ENCODE results near the gene FAM98A. TPM values are rescaled to one million over a fixed set of nuclear protein-coding genes. Genes with fewer than 3 reads are reported as not detected.

FAM98A gene
- total and polyA plus RNA-seq, 7 experiments from 2014 or later = 15.4 to 36.0 (median 22.7) TPM

GRCh38 chr2:33602201-33602830 lies 3.2 kb upstream of the FAM98A start:
- CTCF ChIA-PET = no interaction called here
- ATAC-seq (no peak), DNase-seq (no peak)
- H3K4me3 Mint-ChIP-seq = no peak overlapping the region
- H3K27me3 Mint-ChIP-seq = peaks cover 0 to 4% (median 0%) of the 10 kb centered on the region in 5 donors
- intact Hi-C loops (cut with micrococcal nuclease) = no loop called here
- Histone ChIP-seq H3K4me1 (ENCODE audit: control insufficient read depth in 2 of 2, insufficient read depth in 2 of 2, low read length in 2 of 2) (peaks cover 8 to 12% of the 10 kb centered on the region in 2 donors), H3K4me3 (ENCODE audit: low read length) (no peak overlapping the region), H3K36me3 (ENCODE audit: control insufficient read depth in 2 of 3, insufficient read depth in 3 of 3, low read length in 3 of 3) (peaks cover 0 to 3% (median 0%) of the 10 kb centered on the region in 3 experiments), H3K9me3 (ENCODE audit: control insufficient read depth in 2 of 3, low read length in 3 of 3) (no peaks in the 10 kb centered on the region), H3K27me3 (ENCODE audit: control insufficient read depth in 2 of 2, insufficient read depth in 2 of 2, low read length in 2 of 2) (no peaks in the 10 kb centered on the region), H3K27ac (ENCODE audit: low read depth, low read length) (no peak overlapping the region)
- H3K36me3 Mint-ChIP-seq = peaks cover 0 to 4% (median 0%) of the 10 kb centered on the region in 5 donors
- peaks cover 11 to 24% (median 20%) of the 10 kb centered on the region in 7 donors for H3K4me1 Mint-ChIP-seq
- peaks cover 0 to 3% (median 0%) of the 10 kb centered on the region in 11 donors for H3K9me3 Mint-ChIP-seq
- POLR2A ChIA-PET = no interaction called here
- no peak overlapping the region for H3K27ac Mint-ChIP-seq

- Histone ChIP-seq H3K4me3 (ENCODE audit: low read length) (peak overlapping the region; percentile 92), H3K27me3 (ENCODE audit: control insufficient read depth in 2 of 2, insufficient read depth in 2 of 2, low read length in 2 of 2) (no peaks in the 10 kb centered on the region), H3K36me3 (ENCODE audit: control insufficient read depth in 2 of 3, insufficient read depth in 3 of 3, low read length in 3 of 3) (peaks cover 0 to 5% (median 0%) of the 10 kb centered on the region in 3 experiments), H3K9me3 (ENCODE audit: control insufficient read depth in 2 of 3, low read length in 3 of 3) (no peaks in the 10 kb centered on the region), H3K4me1 (ENCODE audit: control insufficient read depth in 2 of 2, insufficient read depth in 2 of 2, low read length in 2 of 2) (peaks cover 10 to 14% of the 10 kb centered on the region in 2 donors), H3K27ac (ENCODE audit: low read depth, low read length) (peak overlapping the region; percentile 89)
- no peak for DNase-seq
- no peak for ATAC-seq
- ChIA-PET POLR2A (interaction anchor here (0.9 to 1.6 kb wide), 3 partner anchors 9 to 124 kb away, joined by 3 to 14 read pairs (median 7); partner anchors contain the start of gene RASGRP3), CTCF (interaction anchor here (0.7 to 1.9 kb wide), 5 partner anchors 8 to 123 kb away, joined by 3 to 16 read pairs (median 4); partner anchors contain the start of gene RASGRP3)
- Mint-ChIP-seq H3K27ac (peak overlapping the region; percentile 86 to 97 (median 96)), H3K36me3 (peaks cover 0 to 3% (median 1%) of the 10 kb centered on the region in 5 donors), H3K27me3 (peaks cover 0 to 4% (median 0%) of the 10 kb centered on the region in 5 donors), H3K4me1 (peaks cover 16 to 40% (median 29%) of the 10 kb centered on the region in 7 donors), H3K4me3 (peak overlapping the region; percentile 91 to 99 (median 96)), H3K9me3 (peaks cover 0 to 3% (median 0%) of the 10 kb centered on the region in 11 donors)
- intact Hi-C loops (cut with micrococcal nuclease) = loop anchor here (1.0 to 10.0 kb wide), 10 partner anchors 124 to 1589 kb away; partner anchors contain the start of genes RASGRP3 (in 2 of the 2), SPAST (in 2 of the 2), TTC27 (in 2 of the 2) and BIRC6 (in 1 of the 2)
Measured at GRCh38 chr2:33599943-33600192, 769 bp upstream of the FAM98A start.

GRCh38 chr2:33598561-33599174 lies 431 bp downstream of the FAM98A start:
- no peaks in the 10 kb centered on the region for H3K27me3 ChIP-seq (ENCODE audit: control insufficient read depth in 2 of 2, insufficient read depth in 2 of 2, low read length in 2 of 2)
- Mint-ChIP-seq H3K4me3 (peak overlapping the region; percentile 91 to 99 (median 96)), H3K27me3 (peaks cover 0 to 4% (median 0%) of the 10 kb centered on the region in 5 donors), H3K4me1 (peaks cover 23 to 50% (median 40%) of the 10 kb centered on the region in 7 donors), H3K27ac (peak overlapping the region; percentile 86 to 97 (median 96)), H3K36me3 (peaks cover 0 to 10% (median 8%) of the 10 kb centered on the region in 5 donors), H3K9me3 (peaks cover 0 to 3% (median 0%) of the 10 kb centered on the region in 11 donors)
- CTCF ChIA-PET = interaction anchor here (0.7 to 1.9 kb wide), 5 partner anchors 8 to 280 kb away, joined by 3 to 16 read pairs (median 4); partner anchors contain the start of gene RASGRP3
- peaks cover 10 to 14% of the 10 kb centered on the region in 2 donors for H3K4me1 ChIP-seq (ENCODE audit: control insufficient read depth in 2 of 2, insufficient read depth in 2 of 2, low read length in 2 of 2)
- H3K36me3 ChIP-seq (ENCODE audit: control insufficient read depth in 2 of 3, insufficient read depth in 3 of 3, low read length in 3 of 3) = peaks cover 0 to 13% (median 5%) of the 10 kb centered on the region in 3 experiments
- POLR2A ChIA-PET = interaction anchor here (1.0 to 1.6 kb wide), 3 partner anchors 10 to 970 kb away, joined by 4 to 14 read pairs (median 5); partner anchors contain the start of genes RASGRP3 and TTC27
- intact Hi-C loops (cut with micrococcal nuclease) = loop anchor here (1.0 to 10.0 kb wide), 10 partner anchors 122 to 1588 kb away; partner anchors contain the start of genes RASGRP3 (in 2 of the 2), SPAST (in 2 of the 2), TTC27 (in 2 of the 2) and BIRC6 (in 1 of the 2)
- ATAC-seq (peak; percentile 47), DNase-seq (peak in 4 of 9 donors; percentile 19 to 49 (median 36))
- peak overlapping the region; percentile 89 for H3K27ac ChIP-seq (ENCODE audit: low read depth, low read length)
- peak overlapping the region; percentile 92 for H3K4me3 ChIP-seq (ENCODE audit: low read length)
- H3K9me3 ChIP-seq (ENCODE audit: control insufficient read depth in 2 of 3, low read length in 3 of 3) = no peaks in the 10 kb centered on the region

GRCh38 chr2:33597026-33597425 lies 2.1 kb downstream of the FAM98A start:
- H3K4me3 Mint-ChIP-seq = peak overlapping the region; percentile 10 to 99 (median 92)
- H3K4me1 Mint-ChIP-seq = peaks cover 26 to 57% (median 50%) of the 10 kb centered on the region in 7 donors
- intact Hi-C loops (cut with micrococcal nuclease) = loop anchor here (5.0 to 10.0 kb wide), 2 partner anchors 842 to 1320 kb away; partner anchors contain the start of gene YIPF4 (in 1 of the 2)
- peaks cover 3 to 26% (median 10%) of the 10 kb centered on the region in 3 experiments for H3K36me3 ChIP-seq (ENCODE audit: control insufficient read depth in 2 of 3, insufficient read depth in 3 of 3, low read length in 3 of 3)
- H3K27ac Mint-ChIP-seq = peak overlapping the region in 5 of 9 donors; percentile 19 to 96 (median 74)
- DNase-seq = no peak
- no peaks in the 10 kb centered on the region for H3K27me3 ChIP-seq (ENCODE audit: control insufficient read depth in 2 of 2, insufficient read depth in 2 of 2, low read length in 2 of 2)
- CTCF ChIA-PET = no interaction called here
- H3K27ac ChIP-seq (ENCODE audit: low read depth, low read length) = no peak overlapping the region
- H3K36me3 Mint-ChIP-seq = peaks cover 0 to 18% (median 12%) of the 10 kb centered on the region in 5 donors
- POLR2A ChIA-PET = no interaction called here
- H3K9me3 ChIP-seq (ENCODE audit: control insufficient read depth in 2 of 3, low read length in 3 of 3) = no peaks in the 10 kb centered on the region
- no peak for ATAC-seq
- no peaks in the 10 kb centered on the region for H3K27me3 Mint-ChIP-seq
- peaks cover 10 to 14% of the 10 kb centered on the region in 2 donors for H3K4me1 ChIP-seq (ENCODE audit: control insufficient read depth in 2 of 2, insufficient read depth in 2 of 2, low read length in 2 of 2)
- H3K9me3 Mint-ChIP-seq = peaks cover 0 to 3% (median 0%) of the 10 kb centered on the region in 11 donors
- no peak overlapping the region for H3K4me3 ChIP-seq (ENCODE audit: low read length)

GRCh38 chr2:33595385-33595784 lies 3.7 kb downstream of the FAM98A start:
- peaks cover 3 to 37% (median 18%) of the 10 kb centered on the region in 3 experiments for H3K36me3 ChIP-seq (ENCODE audit: control insufficient read depth in 2 of 3, insufficient read depth in 3 of 3, low read length in 3 of 3)
- POLR2A ChIA-PET = interaction anchor here (1.1 kb wide), 1 partner anchor 12 kb away, joined by 3 read pairs; no protein-coding TSS in a partner anchor
- peaks cover 10 to 14% of the 10 kb centered on the region in 2 donors for H3K4me1 ChIP-seq (ENCODE audit: control insufficient read depth in 2 of 2, insufficient read depth in 2 of 2, low read length in 2 of 2)
- no peaks in the 10 kb centered on the region for H3K27me3 ChIP-seq (ENCODE audit: control insufficient read depth in 2 of 2, insufficient read depth in 2 of 2, low read length in 2 of 2)
- Mint-ChIP-seq H3K4me3 (no peak overlapping the region), H3K4me1 (peaks cover 26 to 67% (median 57%) of the 10 kb centered on the region in 7 donors), H3K27me3 (no peaks in the 10 kb centered on the region), H3K36me3 (peaks cover 0 to 25% (median 12%) of the 10 kb centered on the region in 5 donors), H3K27ac (peak overlapping the region in 3 of 9 donors; percentile 33 to 81 (median 43)), H3K9me3 (peaks cover 0 to 3% (median 0%) of the 10 kb centered on the region in 11 donors)
- intact Hi-C loops (cut with micrococcal nuclease) = loop anchor here (5.0 to 10.0 kb wide), 2 partner anchors 841 to 1318 kb away; partner anchors contain the start of gene YIPF4 (in 1 of the 2)
- H3K9me3 ChIP-seq (ENCODE audit: control insufficient read depth in 2 of 3, low read length in 3 of 3) = no peaks in the 10 kb centered on the region
- ATAC-seq = no peak
- DNase-seq = no peak
- no peak overlapping the region for H3K4me3 ChIP-seq (ENCODE audit: low read length)
- no peak overlapping the region for H3K27ac ChIP-seq (ENCODE audit: low read depth, low read length)
- CTCF ChIA-PET = interaction anchor here (2.0 kb wide), 1 partner anchor 13 kb away, joined by 9 read pairs; no protein-coding TSS in a partner anchor

- no peaks in the 10 kb centered on the region for H3K27me3 Mint-ChIP-seq
- H3K27ac Mint-ChIP-seq = peak overlapping the region in 3 of 9 donors; percentile 19 to 72 (median 56)
- Histone ChIP-seq H3K4me1 (ENCODE audit: control insufficient read depth in 2 of 2, insufficient read depth in 2 of 2, low read length in 2 of 2) (no peaks in the 10 kb centered on the region), H3K36me3 (ENCODE audit: control insufficient read depth in 2 of 3, insufficient read depth in 3 of 3, low read length in 3 of 3) (peaks cover 3 to 59% (median 24%) of the 10 kb centered on the region in 3 experiments), H3K27ac (ENCODE audit: low read depth, low read length) (no peak overlapping the region), H3K27me3 (ENCODE audit: control insufficient read depth in 2 of 2, insufficient read depth in 2 of 2, low read length in 2 of 2) (no peaks in the 10 kb centered on the region), H3K9me3 (ENCODE audit: control insufficient read depth in 2 of 3, low read length in 3 of 3) (no peaks in the 10 kb centered on the region), H3K4me3 (ENCODE audit: low read length) (no peak overlapping the region)
- ChIA-PET CTCF (no interaction called here), POLR2A (no interaction called here)
- no peak overlapping the region for H3K4me3 Mint-ChIP-seq
- no peaks in the 10 kb centered on the region for H3K9me3 Mint-ChIP-seq
- ATAC-seq = no peak
- peaks cover 11 to 40% (median 22%) of the 10 kb centered on the region in 7 donors for H3K4me1 Mint-ChIP-seq
- H3K36me3 Mint-ChIP-seq = peaks cover 4 to 32% (median 22%) of the 10 kb centered on the region in 5 donors
- intact Hi-C loops (cut with micrococcal nuclease) = loop anchor here in 1 of 2 donors (10.0 kb wide), 1 partner anchor 645 kb away; the partner anchor contains the start of gene LTBP1
- no peak for DNase-seq
Measured at GRCh38 chr2:33589444-33589843, 9.7 kb downstream of the FAM98A start.
